HCT116 (cell line): ENCODE measurements around the gene CRTC3. TPM values are rescaled to one million over a fixed set of nuclear protein-coding genes. Genes with fewer than 3 reads are reported as not detected.
"Not testable (repeated sequence)": the region's sequence is repeated elsewhere in the genome, so short reads cannot be mapped to it uniquely, and the experiment has no call there.

Experiments used
- ATAC-seq: fragments of 200-7000 bp; cut with Tn5 transposase; 2 replicates; pipeline ENCODE4 v1.9.1; 2020; ENCODE audit warnings: mild to moderate bottlenecking, moderate library complexity
- BruUV-seq: library from RNA; stranded (reverse); fragments of 400-500 nt; replicated peaks from 2 replicates; lab custom pipeline; 2021; lab: Mats Ljungman, UMichigan
- CTCF ChIA-PET: fragments of 300-600 bp; sonication (Branson Sonifier 250); formaldehyde crosslinking; loops from one replicate; lab custom pipeline; 2021; ENCODE audit warnings: antibody characterized with exemption; lab: Charles Lee
- POLR2A ChIA-PET: fragments of 300-600, 350-600 bp; sonication (Branson Sonifier 250); formaldehyde crosslinking; loops from one replicate; lab custom pipeline; 2021; ENCODE audit warnings: antibody characterized with exemption; lab: Charles Lee
- RAD21 ChIA-PET, 2 experiments: fragments of 300-600 bp; sonication (Branson Sonifier 250); formaldehyde crosslinking; loops; one replicate each; lab custom pipeline; 2023; ENCODE audit warnings: low total read pairs in 2 of 2; ENCODE audit not compliant: uncharacterized antibody in 2 of 2, unreplicated experiment in 2 of 2, low non-redundant PET in 1 of 2; lab: Charles Lee
- DNase-seq: peaks from one replicate; pipeline ENCODE4 v3.0.0-alpha.2; 2010; ENCODE audit warnings: low read depth, low spot score
- H2AFZ ChIP-seq: fragments of 200-600 bp; shearing (Covaris generic), sonication (generic); 2 replicates; pipeline ENCODE4 v1.6.1; 2017; ENCODE audit warnings: low read depth, mixed run types, mixed read lengths, antibody characterized with exemption, low read length; ENCODE audit not compliant: poor library complexity, severe bottlenecking
- H3K27ac ChIP-seq: 2 replicates; pipeline ENCODE4 v1.5.1; 2012; ENCODE audit warnings: low read depth, low read length
- H3K27me3 ChIP-seq: fragments of 200-600 bp; sonication (generic); 2 replicates; pipeline ENCODE4 v1.6.1; 2016; ENCODE audit warnings: mixed run types, low read length, mixed read lengths; ENCODE audit not compliant: insufficient read depth
- H3K36me3 ChIP-seq, 2 experiments: fragments of 200-500 bp in 1 of 2; fragments of 200-600 bp in 1 of 2; sonication (Bioruptor generic) in 1 of 2; sonication (generic) in 1 of 2; 2 replicates each; pipeline versions ENCODE4 v1.5.1 to v1.6.1; 2014 to 2016; ENCODE audit warnings: low read length in 2 of 2, inconsistent platforms in 1 of 2, mixed read lengths in 1 of 2, mixed run types in 1 of 2; ENCODE audit not compliant: insufficient read depth in 2 of 2, control insufficient read depth in 1 of 2
- H3K4me1 ChIP-seq, 2 experiments: fragments of 200-600 bp in 1 of 2; sonication (generic) in 1 of 2; 2 replicates each; pipeline versions ENCODE4 v1.5.1 to v1.6.1; 2012 to 2017; ENCODE audit warnings: low read length in 2 of 2, inconsistent platforms in 1 of 2, mild to moderate bottlenecking in 1 of 2, mixed read lengths in 1 of 2, mixed run types in 1 of 2, moderate library complexity in 1 of 2; ENCODE audit not compliant: insufficient read depth in 2 of 2, control insufficient read depth in 1 of 2
- H3K4me2 ChIP-seq: fragments of 200-600 bp; sonication (generic); 2 replicates; pipeline ENCODE4 v1.6.1; 2017; ENCODE audit warnings: mixed run types, low read length, mixed read lengths
- H3K4me3 ChIP-seq, 2 experiments: fragments of 200-600 bp in 1 of 2; sonication (generic) in 1 of 2; replicated peaks in 1 of 2; 2 replicates each; pipeline ENCODE4 v1.5.1; 2011 to 2016; ENCODE audit warnings: low read length in 2 of 2, control low read depth in 1 of 2, low read depth in 1 of 2, mild to moderate bottlenecking in 1 of 2, mixed read lengths in 1 of 2, mixed run types in 1 of 2
- H3K79me2 ChIP-seq: fragments of 200-600 bp; sonication (generic); 2 replicates; pipeline ENCODE4 v1.6.1; 2017; ENCODE audit warnings: mild to moderate bottlenecking, mixed run types, low read length, moderate library complexity, mixed read lengths; ENCODE audit not compliant: insufficient read depth
- H3K9ac ChIP-seq: fragments of 200-600 bp; sonication (generic); 2 replicates; pipeline ENCODE4 v1.6.1; 2016; ENCODE audit warnings: low read length, mixed read lengths
- H3K9me2 ChIP-seq: fragments of 200-600 bp; sonication (generic), shearing (Covaris generic); 2 replicates; pipeline ENCODE4 v1.6.1; 2017; ENCODE audit warnings: mixed run types, mild to moderate bottlenecking, moderate library complexity; ENCODE audit not compliant: insufficient read depth
- H3K9me3 ChIP-seq, 2 experiments: fragments of 200-500 bp in 1 of 2; fragments of 200-600 bp in 1 of 2; sonication (Bioruptor generic) in 1 of 2; sonication (generic) in 1 of 2; 2 replicates each; pipeline ENCODE4 v1.6.1; 2014 to 2017; ENCODE audit warnings: low read length in 2 of 2, mixed read lengths in 2 of 2, inconsistent platforms in 1 of 2, low read depth in 1 of 2, mild to moderate bottlenecking in 1 of 2, mixed run types in 1 of 2, moderate library complexity in 1 of 2; ENCODE audit not compliant: control insufficient read depth in 1 of 2, insufficient read depth in 1 of 2
- H4K20me1 ChIP-seq: fragments of 200-600 bp; sonication (generic), shearing (Covaris generic); 2 replicates; pipeline ENCODE4 v1.6.1; 2017; ENCODE audit warnings: mixed run types, mild to moderate bottlenecking, moderate library complexity; ENCODE audit not compliant: insufficient read depth
- CBX3 ChIP-seq: IDR thresholded peaks from 2 replicates; pipeline ENCODE4 v1.6.1; 2012; ENCODE audit warnings: low read depth
- EGR1 ChIP-seq: IDR thresholded peaks from 2 replicates; pipeline ENCODE4 v1.6.1; 2012; ENCODE audit warnings: low read depth
- EZH2 ChIP-seq: fragments of 200-600 bp; sonication (generic); IDR thresholded peaks from 2 replicates; pipeline ENCODE4 v1.6.1; 2017; ENCODE audit warnings: antibody characterized with exemption, mixed run types
- FOSL1 ChIP-seq: IDR thresholded peaks from 2 replicates; pipeline ENCODE4 v1.6.1; 2012; ENCODE audit warnings: low read depth
- POLR2A ChIP-seq: IDR thresholded peaks from 2 replicates; pipeline ENCODE4 v1.7.0; 2011; ENCODE audit warnings: borderline replicate concordance; ENCODE audit not compliant: insufficient read depth, insufficient read length; ENCODE audit errors: extremely low read depth
- SIN3A ChIP-seq: IDR thresholded peaks from 2 replicates; pipeline ENCODE4 v1.6.1; 2012; ENCODE audit warnings: low read depth
- SP1 ChIP-seq: IDR thresholded peaks from 2 replicates; pipeline ENCODE4 v1.6.1; 2012; ENCODE audit warnings: low read depth
- SRF ChIP-seq: IDR thresholded peaks from 2 replicates; pipeline ENCODE4 v1.6.1; 2012; ENCODE audit warnings: low read depth
- YY1 ChIP-seq: IDR thresholded peaks from 2 replicates; pipeline ENCODE4 v1.6.1; 2011; ENCODE audit warnings: low read length, low read depth, moderate library complexity, mild to moderate bottlenecking; ENCODE audit not compliant: insufficient replicate concordance; ENCODE audit errors: extremely low read depth
- intact Hi-C: fragments of 100-400 bp; cut with micrococcal nuclease; formaldehyde crosslinking; loops from 2 replicates; pipeline ENCODE4 v1.10.0; 2022
- total RNA-seq: library from RNA; stranded (reverse); gene quantifications from one replicate; pipeline ENCODE4 v1.2.1, GENCODE V29; 2021; ENCODE audit not compliant: unreplicated experiment
- TF ChIP-seq, protein P1 (sequence below): IDR thresholded peaks from 2 replicates; pipeline ENCODE4 v1.6.1; 2011; ENCODE audit warnings: mild to moderate bottlenecking, low read length, moderate library complexity; ENCODE audit not compliant: insufficient replicate concordance; ENCODE audit errors: extremely low read depth
- TF ChIP-seq, protein P2 (sequence below), 3 experiments: fragments of 200-600 bp in 1 of 3; sonication (generic) in 1 of 3; IDR thresholded peaks in 2 of 3; conservative IDR thresholded peaks in 1 of 3; 2 replicates each; pipeline ENCODE4 v1.5.1; 2012 to 2017; ENCODE audit warnings: low read depth in 2 of 3, low read length in 2 of 3, antibody characterized with exemption in 1 of 3, borderline replicate concordance in 1 of 3, control low read depth in 1 of 3, mild to moderate bottlenecking in 1 of 3, mixed read lengths in 1 of 3, mixed run types in 1 of 3, moderate library complexity in 1 of 3; ENCODE audit not compliant: insufficient read depth in 1 of 3
- TF ChIP-seq, protein P3 (sequence below): IDR thresholded peaks from 2 replicates; pipeline ENCODE4 v1.6.1; 2012

CRTC3 gene
- total RNA-seq, 1 experiment from 2014 or later: 20.7 TPM

DNA sequence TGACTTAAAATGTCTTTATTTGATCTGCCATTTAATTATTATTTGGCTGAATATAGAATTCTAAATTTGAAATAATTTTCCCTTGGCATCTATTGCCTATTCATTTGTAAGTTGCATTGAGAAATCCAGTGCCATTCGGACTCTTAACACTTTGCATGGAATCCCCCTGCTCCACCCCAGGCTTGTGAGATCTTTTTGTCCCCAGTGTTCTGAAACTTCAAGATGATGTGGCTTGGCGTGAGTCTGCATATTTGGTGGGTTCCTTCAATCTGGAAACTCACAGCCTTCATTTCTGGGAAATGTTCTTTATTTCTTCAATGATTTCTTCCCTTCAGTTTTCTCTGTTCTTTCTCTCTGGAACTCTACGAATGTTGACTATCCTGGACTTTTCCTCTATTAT is 103.6 kb downstream of the CRTC3 start:
- Histone ChIP-seq H3K9ac (no peak overlapping the region), H3K36me3 (peaks cover 8 to 14% of the 10 kb centered on the region in 2 experiments; a peak in 3 of 4 replicates), H3K27me3 (no peaks in the 10 kb centered on the region), H3K9me2 (no peaks in the 10 kb centered on the region), H3K4me3 (no peak overlapping the region), H2AFZ (no peak overlapping the region), H3K79me2 (no peaks in the 10 kb centered on the region), H3K27ac (no peak overlapping the region), H3K4me2 (no peak overlapping the region), H3K4me1 (no peaks in the 10 kb centered on the region), H3K9me3 (no peaks in the 10 kb centered on the region), H4K20me1 (no peaks in the 10 kb centered on the region)
- ChIA-PET POLR2A (no interaction called here), CTCF (no interaction called here), RAD21 (no interaction called here)
- intact Hi-C loops: no loop called here
- DNase-seq (no peak), ATAC-seq (no peak)
- no TSS peak for BruUV-seq
- TF ChIP-seq SRF (no peak), EZH2 (no peak), YY1 (no peak), CBX3 (no peak), SP1 (no peak), SIN3A (no peak), EGR1 (no peak), POLR2A (no peak), FOSL1 (no peak)
- TF ChIP-seq, protein P1, sequence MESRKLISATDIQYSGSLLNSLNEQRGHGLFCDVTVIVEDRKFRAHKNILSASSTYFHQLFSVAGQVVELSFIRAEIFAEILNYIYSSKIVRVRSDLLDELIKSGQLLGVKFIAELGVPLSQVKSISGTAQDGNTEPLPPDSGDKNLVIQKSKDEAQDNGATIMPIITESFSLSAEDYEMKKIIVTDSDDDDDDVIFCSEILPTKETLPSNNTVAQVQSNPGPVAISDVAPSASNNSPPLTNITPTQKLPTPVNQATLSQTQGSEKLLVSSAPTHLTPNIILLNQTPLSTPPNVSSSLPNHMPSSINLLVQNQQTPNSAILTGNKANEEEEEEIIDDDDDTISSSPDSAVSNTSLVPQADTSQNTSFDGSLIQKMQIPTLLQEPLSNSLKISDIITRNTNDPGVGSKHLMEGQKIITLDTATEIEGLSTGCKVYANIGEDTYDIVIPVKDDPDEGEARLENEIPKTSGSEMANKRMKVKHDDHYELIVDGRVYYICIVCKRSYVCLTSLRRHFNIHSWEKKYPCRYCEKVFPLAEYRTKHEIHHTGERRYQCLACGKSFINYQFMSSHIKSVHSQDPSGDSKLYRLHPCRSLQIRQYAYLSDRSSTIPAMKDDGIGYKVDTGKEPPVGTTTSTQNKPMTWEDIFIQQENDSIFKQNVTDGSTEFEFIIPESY: no peak
- TF ChIP-seq, protein P2, sequence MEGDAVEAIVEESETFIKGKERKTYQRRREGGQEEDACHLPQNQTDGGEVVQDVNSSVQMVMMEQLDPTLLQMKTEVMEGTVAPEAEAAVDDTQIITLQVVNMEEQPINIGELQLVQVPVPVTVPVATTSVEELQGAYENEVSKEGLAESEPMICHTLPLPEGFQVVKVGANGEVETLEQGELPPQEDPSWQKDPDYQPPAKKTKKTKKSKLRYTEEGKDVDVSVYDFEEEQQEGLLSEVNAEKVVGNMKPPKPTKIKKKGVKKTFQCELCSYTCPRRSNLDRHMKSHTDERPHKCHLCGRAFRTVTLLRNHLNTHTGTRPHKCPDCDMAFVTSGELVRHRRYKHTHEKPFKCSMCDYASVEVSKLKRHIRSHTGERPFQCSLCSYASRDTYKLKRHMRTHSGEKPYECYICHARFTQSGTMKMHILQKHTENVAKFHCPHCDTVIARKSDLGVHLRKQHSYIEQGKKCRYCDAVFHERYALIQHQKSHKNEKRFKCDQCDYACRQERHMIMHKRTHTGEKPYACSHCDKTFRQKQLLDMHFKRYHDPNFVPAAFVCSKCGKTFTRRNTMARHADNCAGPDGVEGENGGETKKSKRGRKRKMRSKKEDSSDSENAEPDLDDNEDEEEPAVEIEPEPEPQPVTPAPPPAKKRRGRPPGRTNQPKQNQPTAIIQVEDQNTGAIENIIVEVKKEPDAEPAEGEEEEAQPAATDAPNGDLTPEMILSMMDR (IDR thresholded peaks at IDR 0.05 in 2 of 3, conservative IDR thresholded peaks at IDR 0.05 in 1 of 3; ENCODE audit: borderline replicate concordance in 1 of 3, insufficient read depth in 1 of 3, low read depth in 2 of 3, low read length in 2 of 3): no peak
- TF ChIP-seq, protein P3, sequence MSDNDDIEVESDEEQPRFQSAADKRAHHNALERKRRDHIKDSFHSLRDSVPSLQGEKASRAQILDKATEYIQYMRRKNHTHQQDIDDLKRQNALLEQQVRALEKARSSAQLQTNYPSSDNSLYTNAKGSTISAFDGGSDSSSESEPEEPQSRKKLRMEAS: no peak

DNA sequence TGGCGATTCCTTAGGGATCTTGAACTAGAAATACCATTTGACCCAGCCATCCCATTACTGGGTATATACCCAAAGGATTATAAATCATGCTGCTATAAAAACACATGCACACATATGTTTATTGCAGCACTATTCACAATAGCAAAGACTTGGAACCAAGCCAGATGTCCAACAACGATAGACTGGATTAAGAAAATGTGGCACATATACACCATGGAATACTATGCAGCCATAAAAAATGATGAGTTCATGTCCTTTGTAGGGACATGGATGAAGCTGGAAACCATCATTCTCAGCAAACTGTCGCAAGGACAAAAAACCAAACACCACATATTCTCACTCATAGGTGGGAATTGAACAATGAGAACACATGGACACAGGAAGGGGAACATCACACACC is 107.3 kb downstream of the CRTC3 start:
- CTCF ChIA-PET, H3K4me1 ChIP-seq, BruUV-seq: not testable (repeated sequence)

More for the DNA sequence above, 107.3 kb downstream of the CRTC3 start:
- H3K79me2 ChIP-seq, H3K9me3 ChIP-seq, H3K9ac ChIP-seq, H3K27me3 ChIP-seq, intact Hi-C loops, H4K20me1 ChIP-seq, H2AFZ ChIP-seq, H3K4me3 ChIP-seq, DNase-seq, H3K9me2 ChIP-seq, ATAC-seq, H3K4me2 ChIP-seq, POLR2A ChIA-PET, H3K27ac ChIP-seq, RAD21 ChIA-PET: not testable (repeated sequence)
- H3K36me3 ChIP-seq: peaks cover 3 to 12% of the 10 kb centered on the region in 2 experiments; a peak in 2 of 4 replicates
